ENCODE measurements around the gene CALCOCO1.

Gene CALCOCO1

DNA sequence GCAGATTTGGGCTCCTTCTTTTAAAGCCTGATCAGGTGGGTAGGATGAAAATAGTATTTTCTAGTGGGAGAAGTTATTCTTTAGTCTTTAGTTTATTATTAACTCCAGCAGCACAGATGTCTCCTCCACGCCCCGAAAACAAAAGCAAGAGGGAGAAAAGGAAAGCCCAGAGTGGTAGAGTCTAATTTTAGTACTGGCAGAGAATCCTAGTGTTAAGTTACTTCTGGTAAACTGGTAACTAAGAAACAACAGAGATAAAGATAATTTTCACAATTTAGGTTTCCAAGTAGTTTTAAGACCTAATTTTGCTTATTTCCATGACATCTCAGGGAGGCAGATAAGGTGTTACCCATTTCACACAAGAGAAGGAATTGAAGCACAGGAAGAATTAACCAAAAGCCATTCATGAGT lies 67.7 kb downstream of the CALCOCO1 start:
- H3K9me3 ChIP-seq (ENCODE audit: control insufficient read depth, insufficient read depth, low read length): no peaks in the 10 kb centered on the region
- no peaks in the 10 kb centered on the region for H3K79me2 ChIP-seq (ENCODE audit: control insufficient read depth, low read length)
- no peak overlapping the region for H3K4me2 ChIP-seq (ENCODE audit: low read length)
- no peak overlapping the region for H3K4me3 ChIP-seq (ENCODE audit: low read length)
- no peaks in the 10 kb centered on the region; the same call in 1 of the 2 replicates for H3F3A ChIP-seq (ENCODE audit: control insufficient read depth, insufficient read depth)
- peaks cover 9% of the 10 kb centered on the region for H3K36me3 ChIP-seq (ENCODE audit: control insufficient read depth, low read length)
- no peaks in the 10 kb centered on the region for H3K4me1 ChIP-seq (ENCODE audit: control insufficient read depth, low read length)
- no peaks in the 10 kb centered on the region for H4K20me1 ChIP-seq (ENCODE audit: control insufficient read depth, insufficient read depth, low read depth, low read length)
- no peak for TF ChIP-seq EZH2phosphoT487 (IDR thresholded peaks at IDR 0.05; ENCODE audit: borderline replicate concordance, low read length)
- TF ChIP-seq, protein P1, sequence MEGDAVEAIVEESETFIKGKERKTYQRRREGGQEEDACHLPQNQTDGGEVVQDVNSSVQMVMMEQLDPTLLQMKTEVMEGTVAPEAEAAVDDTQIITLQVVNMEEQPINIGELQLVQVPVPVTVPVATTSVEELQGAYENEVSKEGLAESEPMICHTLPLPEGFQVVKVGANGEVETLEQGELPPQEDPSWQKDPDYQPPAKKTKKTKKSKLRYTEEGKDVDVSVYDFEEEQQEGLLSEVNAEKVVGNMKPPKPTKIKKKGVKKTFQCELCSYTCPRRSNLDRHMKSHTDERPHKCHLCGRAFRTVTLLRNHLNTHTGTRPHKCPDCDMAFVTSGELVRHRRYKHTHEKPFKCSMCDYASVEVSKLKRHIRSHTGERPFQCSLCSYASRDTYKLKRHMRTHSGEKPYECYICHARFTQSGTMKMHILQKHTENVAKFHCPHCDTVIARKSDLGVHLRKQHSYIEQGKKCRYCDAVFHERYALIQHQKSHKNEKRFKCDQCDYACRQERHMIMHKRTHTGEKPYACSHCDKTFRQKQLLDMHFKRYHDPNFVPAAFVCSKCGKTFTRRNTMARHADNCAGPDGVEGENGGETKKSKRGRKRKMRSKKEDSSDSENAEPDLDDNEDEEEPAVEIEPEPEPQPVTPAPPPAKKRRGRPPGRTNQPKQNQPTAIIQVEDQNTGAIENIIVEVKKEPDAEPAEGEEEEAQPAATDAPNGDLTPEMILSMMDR (IDR thresholded peaks at IDR 0.05; ENCODE audit: low read depth, low read length, poor library complexity, severe bottlenecking): no peak
- H3K27me3 ChIP-seq (ENCODE audit: control insufficient read depth, low read length): no peaks in the 10 kb centered on the region
- no peak overlapping the region for H3K27ac ChIP-seq (ENCODE audit: low read depth, low read length)
- H3K9me2 ChIP-seq (replicated peaks; ENCODE audit: control insufficient read depth, low read length): no peaks in the 10 kb centered on the region

DNA sequence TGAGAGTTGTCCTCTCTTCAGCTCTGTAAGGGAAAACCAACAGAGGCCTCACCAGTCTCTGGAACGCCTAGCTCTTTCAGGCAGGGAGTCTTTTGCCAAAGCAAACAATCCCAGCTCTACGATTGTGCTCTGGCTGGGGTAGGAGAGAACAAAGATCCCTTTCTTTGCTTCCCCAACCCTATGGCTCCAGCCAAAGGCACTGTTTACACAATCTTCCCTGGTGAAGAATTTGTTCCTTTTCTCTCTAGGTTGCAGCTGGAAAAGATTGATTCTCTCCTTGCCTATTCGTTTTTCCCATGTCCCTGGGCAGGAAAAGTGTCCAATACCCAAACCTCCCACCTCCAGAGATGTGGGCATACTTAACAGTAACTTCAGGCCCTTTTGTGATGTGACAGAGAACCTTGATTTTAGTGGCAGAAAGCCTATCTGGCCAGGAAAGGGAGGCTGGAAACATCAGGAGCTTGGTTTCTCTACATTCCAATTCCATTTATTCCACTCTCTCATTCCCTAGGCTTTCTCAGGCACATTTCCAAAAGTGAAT lies 68.2 kb downstream of the CALCOCO1 start:
- H3F3A ChIP-seq (ENCODE audit: control insufficient read depth, insufficient read depth): no peaks in the 10 kb centered on the region; the same call in 1 of the 2 replicates
- TF ChIP-seq, protein P1 (IDR thresholded peaks at IDR 0.05; ENCODE audit: low read depth, low read length, poor library complexity, severe bottlenecking): no peak
- H3K9me2 ChIP-seq (replicated peaks; ENCODE audit: control insufficient read depth, low read length): no peaks in the 10 kb centered on the region
- no peak overlapping the region for H3K4me2 ChIP-seq (ENCODE audit: low read length)
- no peak overlapping the region for H3K27ac ChIP-seq (ENCODE audit: low read depth, low read length)
- H4K20me1 ChIP-seq (ENCODE audit: control insufficient read depth, insufficient read depth, low read depth, low read length): no peaks in the 10 kb centered on the region
- no peaks in the 10 kb centered on the region for H3K27me3 ChIP-seq (ENCODE audit: control insufficient read depth, low read length)
- no peak overlapping the region for H3K4me3 ChIP-seq (ENCODE audit: low read length)
- H3K4me1 ChIP-seq (ENCODE audit: control insufficient read depth, low read length): no peaks in the 10 kb centered on the region
- no peaks in the 10 kb centered on the region for H3K79me2 ChIP-seq (ENCODE audit: control insufficient read depth, low read length)
- peaks cover 6% of the 10 kb centered on the region; the same call in 1 of the 2 replicates for H3K36me3 ChIP-seq (ENCODE audit: control insufficient read depth, low read length)
- H3K9me3 ChIP-seq (ENCODE audit: control insufficient read depth, insufficient read depth, low read length): no peaks in the 10 kb centered on the region
